HK-2 (cell line): ENCODE measurements around the gene DHRS1.

Experiments
- DNase-seq: peaks from one replicate; pipeline ENCODE4 v3.0.0-alpha.2; 2018; ENCODE audit not compliant: unreplicated experiment

DHRS1 gene

GRCh38 chr14:24309538-24310264 lies 10.1 kb upstream of the DHRS1 start, which contains the start of gene LTB4R2:
TSS of gene LTB4R2 (plus strand) at chr14:24310140. CDS start at chr14:24310665, 525 bp downstream.
- no peak for DNase-seq

- DNase-seq = no peak
Measured at GRCh38 chr14:24308342-24309124, 9.0 kb upstream of the DHRS1 start.

GRCh38 chr14:24307575-24308341 lies 8.2 kb upstream of the DHRS1 start, which contains the start of gene CIDEB:
TSS of gene CIDEB (minus strand) at chr14:24307977. CDS start at chr14:24307858, 119 bp downstream.
- DNase-seq = peak; percentile 62

GRCh38 chr14:24307156-24307574 lies 7.6 kb upstream of the DHRS1 start:
- no peak for DNase-seq

- no peak for DNase-seq
Measured at GRCh38 chr14:24304019-24304387, 4.4 kb upstream of the DHRS1 start.

- no peak for DNase-seq
Measured at GRCh38 chr14:24300326-24300980, 873 bp upstream of the DHRS1 start.

GRCh38 chr14:24298892-24299254 lies 707 bp downstream of the DHRS1 start:
- DNase-seq = peak; percentile 69

- DNase-seq = no peak
Measured at GRCh38 chr14:24297190-24297964, 2.2 kb downstream of the DHRS1 start.

GRCh38 chr14:24296341-24297157 lies 3.0 kb downstream of the DHRS1 start:
- DNase-seq = peak; percentile 78

- DNase-seq = no peak
Measured at GRCh38 chr14:24293525-24293924, 6.1 kb downstream of the DHRS1 start.

- no peak for DNase-seq
Measured at GRCh38 chr14:24292118-24292807, 7.3 kb downstream of the DHRS1 start.

GRCh38 chr14:24291446-24292117 lies 8.0 kb downstream of the DHRS1 start:
- no peak for DNase-seq

GRCh38 chr14:24290746-24291145 lies 8.8 kb downstream of the DHRS1 start:
- DNase-seq = no peak

GRCh38 chr14:24289649-24290280 lies 9.8 kb downstream of the DHRS1 start:
- no peak for DNase-seq

- no peak for DNase-seq
Measured at GRCh38 chr14:24286996-24287395, 12.6 kb downstream of the DHRS1 start.

GRCh38 chr14:24285351-24285750 lies 14.2 kb downstream of the DHRS1 start:
- no peak for DNase-seq

- DNase-seq = no peak
Measured at GRCh38 chr14:24284501-24285035, 15.0 kb downstream of the DHRS1 start.

- DNase-seq = no peak
Measured at GRCh38 chr14:24283796-24284460, 15.7 kb downstream of the DHRS1 start.
